ENCODE results near the gene SUPV3L1.

Gene SUPV3L1

DNA sequence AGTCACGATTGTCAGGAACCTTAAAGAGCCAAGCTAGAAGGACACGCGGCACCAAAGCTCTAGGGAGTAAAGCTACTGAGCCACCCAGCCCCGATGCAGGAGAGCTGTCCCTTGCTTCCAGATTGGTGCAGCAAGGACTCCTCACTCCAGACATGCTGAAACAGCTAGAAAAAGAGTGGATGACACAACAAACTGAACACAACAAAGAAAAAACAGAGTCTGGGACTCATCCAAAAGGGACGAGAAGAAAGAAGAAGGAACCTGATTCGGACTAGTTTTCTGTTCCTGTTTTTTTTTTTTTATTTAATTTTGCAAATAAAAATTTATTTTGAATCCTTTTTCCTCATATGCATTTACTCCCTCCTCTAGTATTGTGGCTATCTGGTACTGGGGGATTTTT lies 28.7 kb downstream of the SUPV3L1 start:
- DNase-seq, result no peak

- no peak for DNase-seq
Observed at GRCh38 chr10:69209787-69210484, 29.9 kb downstream of the SUPV3L1 start.

DNA sequence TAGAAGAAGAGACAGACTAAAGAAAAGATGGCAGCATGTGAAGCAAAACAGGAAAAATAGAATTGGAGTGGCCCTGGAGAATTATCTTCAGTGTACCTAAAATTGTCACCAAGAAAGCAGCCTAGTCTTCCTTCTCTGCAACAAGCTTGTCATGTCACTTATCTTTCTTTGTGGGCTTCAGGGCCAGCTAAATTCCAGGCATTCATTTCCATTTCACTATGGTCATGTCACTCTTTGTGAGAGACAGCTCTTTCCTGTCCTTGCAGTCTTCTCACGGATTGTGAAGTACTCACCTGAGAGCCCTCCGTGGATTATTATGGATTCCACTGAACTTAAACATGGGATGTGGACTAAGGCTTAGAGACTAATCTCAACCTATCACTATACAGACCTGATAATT lies 31.1 kb downstream of the SUPV3L1 start:
- no peak for DNase-seq

DNA sequence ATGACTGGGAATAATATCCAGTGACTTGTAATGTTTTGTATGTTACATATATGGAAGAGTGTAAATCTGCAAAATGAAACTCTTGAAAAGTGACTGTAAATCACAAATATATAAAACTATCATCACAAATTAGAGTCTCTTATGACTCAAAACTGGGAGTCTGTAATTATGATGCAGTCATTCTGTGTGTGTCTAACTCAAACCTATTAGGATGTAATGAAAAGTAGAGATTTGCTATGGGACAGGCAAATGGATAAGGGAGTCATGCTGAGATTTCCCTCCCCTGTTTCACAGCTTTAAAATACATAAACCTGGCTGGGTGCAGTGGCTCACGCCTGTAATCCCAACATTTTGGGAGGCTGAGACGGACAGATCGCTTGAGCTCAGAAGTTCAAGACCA lies 31.5 kb downstream of the SUPV3L1 start:
- no peak for DNase-seq

DNA sequence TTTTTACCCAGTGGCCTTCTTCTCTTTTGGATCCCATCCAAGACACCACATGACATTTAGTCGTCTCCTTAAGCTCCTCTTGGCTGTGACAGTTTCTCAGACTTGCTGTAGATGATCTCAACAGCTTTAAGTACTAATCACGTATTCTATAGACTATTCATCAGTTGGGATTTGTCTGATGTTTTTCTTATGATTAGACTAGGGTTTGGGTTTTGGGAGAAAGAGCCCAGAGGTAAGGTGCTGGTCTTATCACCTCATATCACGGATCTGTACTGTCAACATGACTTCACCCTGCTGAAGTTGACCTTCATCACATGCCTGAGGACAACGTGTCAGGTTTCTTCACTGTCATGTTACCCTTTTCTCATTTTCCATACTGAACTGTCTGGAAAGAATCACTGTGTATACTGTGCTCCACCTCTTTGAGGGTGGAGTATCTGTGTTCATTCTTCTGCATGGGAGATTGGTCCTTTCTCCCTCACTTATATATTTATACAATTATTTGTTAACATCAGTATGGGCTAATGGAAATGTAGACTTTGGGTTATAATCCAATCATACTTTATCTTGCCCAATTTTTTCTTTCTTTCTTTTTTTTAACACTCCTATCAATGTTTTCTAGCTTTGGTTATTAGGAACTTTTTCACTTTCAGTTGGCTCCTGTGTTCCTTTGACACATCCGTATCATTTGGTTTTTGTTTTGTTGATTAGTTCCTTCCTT lies 33.7 kb downstream of the SUPV3L1 start:
- no peak for DNase-seq

- no peak for DNase-seq
Observed at GRCh38 chr10:69214666-69215131, 34.7 kb downstream of the SUPV3L1 start.

GRCh38 chr10:69215405-69216171 lies 35.6 kb downstream of the SUPV3L1 start:
- DNase-seq, result no peak

GRCh38 chr10:69216577-69217118 lies 36.6 kb downstream of the SUPV3L1 start:
- DNase-seq, result no peak

DNA sequence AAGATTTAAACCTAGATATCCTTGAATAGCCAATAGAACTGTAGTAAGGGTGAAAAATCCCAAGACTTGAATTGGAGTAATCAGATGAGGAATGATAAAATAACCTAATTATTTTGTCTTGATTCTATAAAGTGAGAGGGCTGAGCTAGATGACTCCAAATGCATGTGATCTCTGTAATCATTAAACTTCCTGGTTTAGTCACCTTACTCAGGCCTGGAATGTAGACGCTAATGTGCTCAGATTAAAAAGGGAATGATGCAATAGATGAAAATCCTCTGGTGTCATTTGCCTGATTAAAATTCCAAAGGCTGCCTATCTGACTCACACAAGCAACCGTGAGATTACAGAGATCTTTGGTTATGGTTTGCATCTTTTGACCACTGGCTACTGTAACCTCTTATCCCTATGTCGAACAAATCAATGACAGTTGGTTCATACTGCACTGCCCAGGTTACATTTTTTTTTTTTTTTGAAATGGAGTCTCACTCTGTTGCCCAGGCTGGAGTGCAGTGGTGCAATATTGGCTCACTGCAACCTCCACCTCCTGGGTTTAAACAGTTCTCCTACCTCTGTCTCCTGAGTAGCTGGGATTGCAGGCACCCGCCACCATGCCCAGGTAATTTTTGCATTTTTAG lies 37.2 kb downstream of the SUPV3L1 start:
- no peak for DNase-seq

DNA sequence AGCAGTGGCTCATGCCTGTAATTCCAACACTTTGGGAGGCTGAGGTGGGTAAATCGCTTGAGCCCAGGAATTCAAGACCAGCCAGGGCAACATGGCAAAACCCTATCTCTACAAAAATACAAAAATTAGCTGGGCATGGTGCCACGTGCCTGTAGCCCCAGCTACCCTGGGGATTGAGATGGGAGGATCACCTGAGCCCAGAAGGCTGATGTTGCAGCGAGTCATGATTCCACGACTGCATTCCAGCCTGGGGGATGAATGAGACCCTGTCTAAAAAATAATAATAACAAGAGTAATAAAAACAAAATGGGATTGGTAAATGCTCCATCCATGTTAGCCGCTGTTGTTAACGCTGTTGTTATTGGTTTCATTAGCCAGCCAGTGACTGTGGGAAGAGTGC lies 38.8 kb downstream of the SUPV3L1 start:
- no peak for DNase-seq

DNA sequence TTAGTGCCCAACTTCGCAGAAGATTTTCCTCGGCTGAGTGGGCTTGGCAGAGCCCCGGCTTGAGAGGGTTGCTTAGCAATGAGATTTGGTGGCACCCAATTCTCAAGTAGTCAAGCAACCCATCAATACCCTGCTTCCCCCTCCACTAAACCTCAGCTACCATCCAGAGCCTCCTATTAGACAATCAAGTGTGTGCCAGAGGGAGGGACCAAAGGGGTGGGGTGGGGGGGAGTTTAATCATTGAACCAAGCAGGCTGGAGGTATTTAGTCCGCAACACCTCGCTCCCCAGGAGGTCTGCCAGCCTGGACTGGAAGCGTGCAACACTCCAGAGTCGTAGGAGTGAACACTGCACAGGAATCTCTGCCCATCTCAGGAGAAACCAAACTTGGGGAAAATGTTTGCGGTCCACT lies 40.0 kb downstream of the SUPV3L1 start, which contains the start of gene HKDC1:
TSS of gene HKDC1 (plus strand) at position 292 of the 411 bp plus-strand sequence. CDS start at position 396, 104 bp downstream.
- DNase-seq, result no peak

GRCh38 chr10:69220507-69220906 lies 40.5 kb downstream of the SUPV3L1 start:
- no peak for DNase-seq

DNA sequence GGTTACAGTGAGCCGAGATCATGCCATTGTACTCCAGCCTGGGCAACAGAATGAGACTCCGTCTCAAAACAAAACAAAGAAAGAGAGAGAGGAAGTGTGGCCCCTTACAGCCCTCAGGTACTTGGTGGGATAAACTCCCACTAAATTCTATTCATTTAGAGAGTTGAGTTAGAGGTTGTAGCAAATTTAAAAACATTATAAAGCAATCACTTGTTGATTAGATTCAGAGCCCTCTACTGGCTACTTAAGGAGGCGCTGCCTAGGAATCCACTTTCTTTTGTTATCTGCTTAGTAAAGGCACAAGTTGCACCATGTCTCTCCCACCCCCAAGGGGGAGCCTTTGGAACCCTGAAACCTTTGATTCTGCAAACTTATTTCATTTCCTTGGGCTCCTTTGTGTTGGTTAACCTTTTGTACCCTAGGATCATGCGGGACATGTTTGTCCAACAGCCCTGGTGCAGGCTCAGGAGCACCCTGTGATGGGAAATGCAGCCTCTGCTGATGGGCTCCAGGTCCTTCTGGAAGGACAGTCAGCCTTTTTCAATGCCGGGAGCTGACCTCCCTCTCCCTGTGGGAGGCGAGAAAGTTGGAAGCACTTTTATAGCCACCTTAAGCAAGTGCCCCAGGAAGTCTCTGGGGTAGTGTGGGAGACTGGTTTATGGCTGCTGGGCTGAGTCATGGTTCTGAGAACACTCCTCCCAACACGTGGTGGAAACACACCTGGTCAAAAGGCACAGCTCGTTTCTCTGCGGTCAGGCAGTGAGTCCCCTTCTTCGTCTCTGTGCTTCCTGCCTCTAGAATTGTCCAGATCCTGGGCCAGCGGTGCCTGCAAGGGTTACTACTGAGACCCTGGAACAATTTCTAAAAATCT lies 42.4 kb downstream of the SUPV3L1 start:
- no peak for DNase-seq

DNA sequence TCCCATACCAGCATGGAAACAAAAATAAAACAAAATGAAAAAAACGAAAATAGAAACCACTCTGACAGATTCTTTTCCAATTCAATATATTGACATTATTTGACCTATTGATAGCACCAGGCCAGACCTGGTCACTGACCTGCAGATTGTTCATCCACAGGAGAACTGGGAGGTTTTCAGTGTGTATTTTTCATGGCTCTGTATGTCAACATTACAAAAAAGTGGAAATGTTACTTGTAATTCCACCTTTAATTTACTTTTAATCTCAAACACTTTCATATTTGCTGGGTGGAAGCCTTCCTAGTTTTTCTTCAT lies 43.0 kb downstream of the SUPV3L1 start:
- no peak for DNase-seq

DNA sequence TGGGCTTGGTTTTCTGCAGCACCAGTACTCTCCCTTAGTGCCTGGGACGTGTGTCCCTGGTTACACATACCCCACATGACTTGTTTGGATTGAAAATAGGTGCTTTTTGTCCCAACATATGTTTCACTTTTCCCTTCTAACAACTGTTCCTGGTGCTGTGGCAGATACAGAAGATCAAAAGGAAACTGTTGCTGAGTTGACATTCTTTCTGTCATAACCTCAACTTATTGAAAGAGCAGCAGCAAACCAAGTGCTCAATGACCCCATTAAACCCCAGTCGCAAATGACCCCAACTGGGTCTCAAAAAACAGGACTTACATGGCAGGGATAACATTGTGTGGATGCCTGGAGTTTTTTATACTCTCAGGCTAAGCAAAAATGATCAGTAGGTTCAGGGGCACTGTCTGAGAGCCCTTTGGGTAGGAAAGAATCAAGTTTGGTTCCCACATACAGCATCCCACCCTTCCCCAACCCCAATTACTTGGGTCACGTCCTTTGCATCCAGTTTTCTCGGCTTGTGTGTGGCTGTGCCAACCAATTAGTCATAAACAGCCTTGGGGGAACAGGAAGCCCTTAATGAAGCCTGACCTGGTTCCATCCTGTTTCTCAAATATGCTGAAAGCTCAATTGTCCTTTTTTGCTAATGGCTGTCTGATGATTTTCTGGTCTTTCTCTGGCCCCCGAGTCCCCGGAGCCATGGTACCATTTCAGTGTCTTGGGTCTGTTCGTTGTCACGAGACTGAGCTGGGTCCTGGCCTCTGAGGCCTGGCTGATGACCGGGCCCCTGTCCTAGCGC lies 45.0 kb downstream of the SUPV3L1 start:
- DNase-seq, result no peak

DNA sequence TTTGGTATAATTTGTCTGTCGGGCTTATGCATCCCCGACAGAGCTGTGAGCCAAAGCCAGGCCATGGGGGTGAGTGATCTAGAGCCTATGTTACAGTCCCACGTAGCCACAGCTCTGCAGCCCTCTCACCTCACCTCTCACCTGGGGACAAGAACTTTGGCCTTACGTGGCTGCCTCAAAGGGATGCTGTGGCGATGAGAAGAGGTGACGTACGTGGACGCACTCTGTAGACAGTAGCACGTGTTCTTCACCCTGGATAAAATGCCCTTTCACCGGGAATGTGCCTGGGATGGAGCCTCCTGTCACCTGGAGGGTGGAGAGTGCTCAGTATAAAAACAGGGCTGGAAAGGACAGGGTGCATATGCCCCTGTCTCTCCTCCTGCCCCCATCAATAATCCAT lies 45.6 kb downstream of the SUPV3L1 start:
- no peak for DNase-seq

- no peak for DNase-seq
Observed at GRCh38 chr10:69226919-69227450, 47.0 kb downstream of the SUPV3L1 start.

- no peak for DNase-seq
Observed at GRCh38 chr10:69228151-69228550, 48.1 kb downstream of the SUPV3L1 start.

- DNase-seq, result no peak
Observed at GRCh38 chr10:69229616-69229916, 49.5 kb downstream of the SUPV3L1 start.

DNA sequence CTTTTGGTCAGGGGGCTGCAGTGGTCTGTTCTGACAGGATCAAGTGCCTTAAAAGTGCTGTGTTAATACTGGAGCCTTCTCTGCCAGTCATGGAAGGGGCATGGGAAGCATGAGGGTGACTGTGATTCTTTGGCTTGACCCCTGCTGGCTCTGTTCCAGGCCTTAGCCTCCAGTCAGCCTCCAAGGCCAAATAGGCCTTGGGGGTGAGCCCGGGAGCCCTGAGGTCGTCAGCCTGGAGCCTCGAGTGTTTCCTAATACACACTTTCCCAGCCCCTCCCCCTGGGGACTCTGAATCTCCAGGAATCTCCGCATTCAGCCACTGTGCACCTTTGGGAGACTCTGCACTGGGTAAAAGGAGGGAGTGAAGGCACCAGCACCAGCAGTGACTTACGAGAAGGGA lies 50.1 kb downstream of the SUPV3L1 start:
- DNase-seq, result no peak

DNA sequence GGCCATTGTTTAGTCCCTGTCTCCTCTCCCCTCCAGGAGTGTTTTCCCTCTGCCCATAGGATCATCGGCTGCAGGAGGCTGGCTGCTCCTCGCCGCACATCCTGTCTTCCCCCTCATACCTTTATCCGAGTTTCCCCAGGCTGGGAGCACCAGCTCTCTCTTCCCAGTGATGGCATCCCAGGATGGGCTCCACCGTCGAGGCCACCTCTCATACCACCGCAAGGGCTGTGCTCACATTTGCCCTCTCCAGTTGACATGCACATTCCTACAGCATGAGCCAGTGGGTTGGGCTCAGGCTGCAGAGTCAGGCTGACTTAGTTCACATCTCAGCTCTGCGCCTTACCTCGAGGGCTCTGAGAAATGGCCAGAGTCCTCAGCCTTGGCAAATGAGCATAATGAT lies 52.2 kb downstream of the SUPV3L1 start:
- no peak for DNase-seq
